HG02943 (cell line): Measurements from ENCODE around the gene IFNLR1.

Source experiments
- ATAC-seq: cut with Tn5 transposase; IDR thresholded peaks from one replicate; pipeline ENCODE4 v1.9.1; 2021; ENCODE audit warnings: mild to moderate bottlenecking, low read depth, moderate library complexity; ENCODE audit not compliant: unreplicated experiment

IFNLR1 gene

GRCh38 chr1:24180676-24181075 lies 6.4 kb downstream of the IFNLR1 start:
- ATAC-seq, result no peak

GRCh38 chr1:24179251-24179840 lies 7.7 kb downstream of the IFNLR1 start:
- no peak for ATAC-seq

GRCh38 chr1:24178407-24178806 lies 8.7 kb downstream of the IFNLR1 start:
- ATAC-seq, result no peak

GRCh38 chr1:24177161-24177560 lies 9.9 kb downstream of the IFNLR1 start:
- no peak for ATAC-seq

GRCh38 chr1:24175033-24175755 lies 11.9 kb downstream of the IFNLR1 start:
- no peak for ATAC-seq

GRCh38 chr1:24173638-24174575 lies 13.2 kb downstream of the IFNLR1 start:
- ATAC-seq, result no peak

- ATAC-seq, result no peak
Measured at GRCh38 chr1:24172598-24172997, 14.5 kb downstream of the IFNLR1 start.

GRCh38 chr1:24169286-24169685 lies 17.8 kb downstream of the IFNLR1 start:
- ATAC-seq, result no peak

- no peak for ATAC-seq
Measured at GRCh38 chr1:24168245-24168644, 18.8 kb downstream of the IFNLR1 start.

GRCh38 chr1:24167008-24167407 lies 20.1 kb downstream of the IFNLR1 start:
- ATAC-seq, result no peak

- ATAC-seq, result no peak
Measured at GRCh38 chr1:24165500-24165899, 21.6 kb downstream of the IFNLR1 start.

GRCh38 chr1:24164004-24164403 lies 23.1 kb downstream of the IFNLR1 start:
- ATAC-seq, result no peak

GRCh38 chr1:24162201-24162600 lies 24.9 kb downstream of the IFNLR1 start:
- no peak for ATAC-seq

GRCh38 chr1:24161270-24161669 lies 25.8 kb downstream of the IFNLR1 start:
- no peak for ATAC-seq

- no peak for ATAC-seq
Measured at GRCh38 chr1:24159366-24159765, 27.7 kb downstream of the IFNLR1 start.

- ATAC-seq, result no peak
Measured at GRCh38 chr1:24157918-24158481, 29.1 kb downstream of the IFNLR1 start.

GRCh38 chr1:24156542-24157260 lies 30.4 kb downstream of the IFNLR1 start:
- ATAC-seq, result no peak

GRCh38 chr1:24155011-24155782 lies 31.9 kb downstream of the IFNLR1 start:
- no peak for ATAC-seq

GRCh38 chr1:24154215-24154614 lies 32.9 kb downstream of the IFNLR1 start:
- ATAC-seq, result no peak
